ENCODE data around the gene EEA1. TPM values are rescaled to one million over a fixed set of nuclear protein-coding genes. Genes with fewer than 3 reads are reported as not detected.

Gene EEA1
- total RNA-seq, 1 experiment from 2014 or later, result 14.9 TPM

DNA sequence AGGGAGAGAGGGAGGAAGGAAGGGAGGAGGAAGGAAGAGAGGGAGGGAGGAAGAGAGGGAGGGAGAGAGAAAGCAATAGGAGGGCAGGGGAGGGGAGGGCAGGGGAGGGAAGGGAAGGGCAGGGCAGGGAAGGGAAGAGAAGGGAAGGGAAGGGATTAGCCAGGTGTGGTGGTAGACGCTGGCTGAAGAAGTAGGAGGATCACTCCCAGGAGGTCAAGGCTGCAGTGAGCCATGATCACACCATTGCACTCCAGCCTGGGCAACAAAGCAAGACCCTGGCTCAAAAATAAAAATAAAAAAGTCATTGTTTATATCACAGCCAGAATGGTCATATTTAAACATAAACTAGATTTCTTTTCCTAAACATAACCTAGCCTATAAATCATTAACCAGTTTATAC, 20.4 kb upstream of the EEA1 start:
- no peak overlapping the region for H3K4me3 Mint-ChIP-seq
- no peak for DNase-seq
- Histone ChIP-seq H3K18ac (ENCODE audit: insufficient read length, low read depth, low read length) (no peak overlapping the region), H2BK15ac (ENCODE audit: low read depth, low read length) (no peak overlapping the region), H3K27ac (ENCODE audit: insufficient read length, low read depth, low read length) (no peak overlapping the region), H2BK20ac (ENCODE audit: low read depth, low read length, poor library complexity, severe bottlenecking) (no peak overlapping the region), H3T11ph (ENCODE audit: low read length) (no peak overlapping the region), H3K4me1 (ENCODE audit: insufficient read depth, low read length) (no peaks in the 10 kb centered on the region), H2BK120ac (ENCODE audit: low read depth, low read length, poor library complexity, severe bottlenecking) (no peak overlapping the region), H3K27me3 (ENCODE audit: insufficient read depth, low read length) (no peaks in the 10 kb centered on the region), H4K8ac (replicated peaks; ENCODE audit: insufficient read length, low read depth, low read length) (no peak overlapping the region), H2BK5ac (ENCODE audit: insufficient read length, low read length) (no peak overlapping the region), H4K20me1 (ENCODE audit: control insufficient read depth, insufficient read depth, insufficient read length) (no peaks in the 10 kb centered on the region), H3K4ac (ENCODE audit: low read depth, low read length) (no peak overlapping the region), H3K23me2 (ENCODE audit: insufficient read length, low read depth, low read length, poor library complexity, severe bottlenecking) (no peaks in the 10 kb centered on the region), H3K79me2 (ENCODE audit: insufficient read depth, low read length) (no peaks in the 10 kb centered on the region), H3K79me1 (ENCODE audit: insufficient read depth, low read depth, low read length, poor library complexity, severe bottlenecking) (no peaks in the 10 kb centered on the region), H4K5ac (ENCODE audit: insufficient read length, low read depth, low read length) (no peak overlapping the region), H3K4me2 (ENCODE audit: insufficient read depth, insufficient read length, low read length) (no peak overlapping the region), H3K14ac (ENCODE audit: insufficient read depth, low read length) (no peak overlapping the region), H2AFZ (ENCODE audit: low read length) (no peak overlapping the region), H2AK5ac (ENCODE audit: insufficient read length, low read length) (no peak overlapping the region), H4K91ac (ENCODE audit: insufficient read length, low read depth, low read length) (no peak overlapping the region), H3K9ac (ENCODE audit: extremely low read depth, insufficient read length, low read length) (no peak overlapping the region), H3K9me3 (ENCODE audit: control insufficient read depth, low read depth, low read length) (peaks cover 7% of the 10 kb centered on the region), H3K23ac (ENCODE audit: insufficient read length, low read depth, low read length) (no peak overlapping the region), H2BK12ac (ENCODE audit: insufficient read length, low read depth, low read length) (no peak overlapping the region), H3K56ac (ENCODE audit: insufficient read length, low read depth, low read length) (no peak overlapping the region)
- peaks cover 8 to 10% of the 10 kb centered on the region in 2 experiments for H3K4me1 Mint-ChIP-seq
- WGBS (ENCODE audit: extremely low coverage, insufficient read length, low lambda C conversion rate), result no CpG with 5 or more reads among the region's 1 CpG
- TF ChIP-seq, protein P1, sequence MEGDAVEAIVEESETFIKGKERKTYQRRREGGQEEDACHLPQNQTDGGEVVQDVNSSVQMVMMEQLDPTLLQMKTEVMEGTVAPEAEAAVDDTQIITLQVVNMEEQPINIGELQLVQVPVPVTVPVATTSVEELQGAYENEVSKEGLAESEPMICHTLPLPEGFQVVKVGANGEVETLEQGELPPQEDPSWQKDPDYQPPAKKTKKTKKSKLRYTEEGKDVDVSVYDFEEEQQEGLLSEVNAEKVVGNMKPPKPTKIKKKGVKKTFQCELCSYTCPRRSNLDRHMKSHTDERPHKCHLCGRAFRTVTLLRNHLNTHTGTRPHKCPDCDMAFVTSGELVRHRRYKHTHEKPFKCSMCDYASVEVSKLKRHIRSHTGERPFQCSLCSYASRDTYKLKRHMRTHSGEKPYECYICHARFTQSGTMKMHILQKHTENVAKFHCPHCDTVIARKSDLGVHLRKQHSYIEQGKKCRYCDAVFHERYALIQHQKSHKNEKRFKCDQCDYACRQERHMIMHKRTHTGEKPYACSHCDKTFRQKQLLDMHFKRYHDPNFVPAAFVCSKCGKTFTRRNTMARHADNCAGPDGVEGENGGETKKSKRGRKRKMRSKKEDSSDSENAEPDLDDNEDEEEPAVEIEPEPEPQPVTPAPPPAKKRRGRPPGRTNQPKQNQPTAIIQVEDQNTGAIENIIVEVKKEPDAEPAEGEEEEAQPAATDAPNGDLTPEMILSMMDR (conservative IDR thresholded peaks at IDR 0.05), result no peak
- H3K27me3 Mint-ChIP-seq (ENCODE audit: low read depth), result no peaks in the 10 kb centered on the region
- H3K27ac Mint-ChIP-seq, result peak overlapping the region in 1 of 3 experiments; percentile 27; a peak in 1 of 7 replicates
- peaks cover 8 to 27% of the 10 kb centered on the region in 2 experiments for H3K9me3 Mint-ChIP-seq
- H3K36me3 Mint-ChIP-seq (ENCODE audit: insufficient read depth in 1 of 3, low read depth in 3 of 3), result peaks cover 6 to 20% (median 14%) of the 10 kb centered on the region in 3 experiments; a peak in 6 of 7 replicates

Data from H9 (cell line).